PC-3 (cell line): Measurements from ENCODE around the gene YES1.

ENCODE experiments used
- CTCF ChIP-seq: fragments of 300-600 bp; sonication (generic); conservative IDR thresholded peaks from 2 replicates; pipeline ENCODE4 v1.5.1; 2017; ENCODE audit warnings: antibody characterized with exemption, low read depth, mild to moderate bottlenecking, low read length
- EZH2 ChIP-seq: fragments of 300-600 bp; sonication (generic); IDR thresholded peaks from one replicate; pipeline ENCODE4 v1.6.1; 2017; ENCODE audit warnings: antibody characterized with exemption, mild to moderate bottlenecking, low read length; ENCODE audit not compliant: unreplicated experiment

- TF ChIP-seq CTCF (no peak), EZH2 (no peak)
Measured at GRCh38 chr18:815353-815752, 3.3 kb upstream of the YES1 start.
